HG02678 (cell line): ENCODE data around the gene FSTL4.
A peak's percentile ranks its signal among the peaks of the same experiment; 100 is the strongest.
"Not testable (repeated sequence)": the region's sequence is repeated elsewhere in the genome, so short reads cannot be mapped to it uniquely, and the experiment has no call there.

Source experiments
- ATAC-seq: cut with Tn5 transposase; IDR thresholded peaks from one replicate; pipeline ENCODE4 v1.9.1; 2021; ENCODE audit warnings: mild to moderate bottlenecking, moderate library complexity; ENCODE audit not compliant: unreplicated experiment

FSTL4 gene

GRCh38 chr5:133409210-133409674, 203.1 kb downstream of the FSTL4 start:
- no peak for ATAC-seq

DNA sequence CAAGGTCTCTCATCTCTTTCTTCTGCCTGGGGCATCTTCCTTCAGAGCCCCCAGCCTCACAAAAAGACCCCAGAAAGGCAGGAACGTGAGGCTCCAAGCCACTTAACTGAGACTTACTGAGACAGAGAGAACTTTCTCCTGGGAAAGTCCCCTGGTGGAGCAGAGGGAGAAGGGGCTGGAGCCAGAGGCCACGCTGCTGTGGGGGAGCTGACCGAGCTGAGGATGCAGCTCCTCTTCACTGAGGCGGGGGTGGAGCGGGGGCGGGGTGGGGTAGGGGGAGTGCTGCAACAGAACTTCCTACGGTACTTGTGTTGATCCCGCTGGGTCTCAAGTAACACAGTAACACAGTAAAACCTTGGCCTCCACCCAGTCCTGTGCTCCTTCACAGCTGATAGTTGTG, 204.0 kb downstream of the FSTL4 start:
- no peak for ATAC-seq

DNA sequence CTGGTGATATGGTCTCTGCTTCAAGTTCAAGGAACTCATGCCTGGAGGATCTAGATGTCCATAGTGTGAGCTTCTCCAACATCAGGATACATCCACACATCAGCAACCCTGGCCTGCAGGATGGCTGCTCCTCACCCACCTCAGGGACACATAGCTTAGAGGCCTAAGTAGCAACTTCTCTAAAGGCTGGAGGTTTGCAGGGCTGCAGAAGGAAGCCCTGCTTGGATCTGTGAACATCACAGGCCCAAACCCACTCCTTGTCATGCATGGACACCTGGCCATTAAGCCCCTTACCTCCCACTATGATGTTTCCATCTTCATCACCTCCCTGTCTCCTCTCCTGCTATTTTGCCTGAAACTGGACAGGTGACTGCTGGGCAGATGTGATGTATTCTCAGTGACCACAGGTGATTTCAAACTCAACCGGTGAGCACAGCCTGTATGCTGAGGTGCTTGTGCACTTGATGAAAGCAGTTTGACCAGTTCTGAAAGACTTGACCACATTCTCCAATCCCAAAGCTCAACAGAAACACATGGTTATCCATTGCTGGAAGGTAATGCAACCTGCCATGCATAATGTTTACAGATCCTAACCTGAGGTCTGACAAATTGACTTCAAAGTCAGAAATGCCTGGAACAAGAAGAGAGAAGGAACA, 205.2 kb downstream of the FSTL4 start:
- no peak for ATAC-seq

DNA sequence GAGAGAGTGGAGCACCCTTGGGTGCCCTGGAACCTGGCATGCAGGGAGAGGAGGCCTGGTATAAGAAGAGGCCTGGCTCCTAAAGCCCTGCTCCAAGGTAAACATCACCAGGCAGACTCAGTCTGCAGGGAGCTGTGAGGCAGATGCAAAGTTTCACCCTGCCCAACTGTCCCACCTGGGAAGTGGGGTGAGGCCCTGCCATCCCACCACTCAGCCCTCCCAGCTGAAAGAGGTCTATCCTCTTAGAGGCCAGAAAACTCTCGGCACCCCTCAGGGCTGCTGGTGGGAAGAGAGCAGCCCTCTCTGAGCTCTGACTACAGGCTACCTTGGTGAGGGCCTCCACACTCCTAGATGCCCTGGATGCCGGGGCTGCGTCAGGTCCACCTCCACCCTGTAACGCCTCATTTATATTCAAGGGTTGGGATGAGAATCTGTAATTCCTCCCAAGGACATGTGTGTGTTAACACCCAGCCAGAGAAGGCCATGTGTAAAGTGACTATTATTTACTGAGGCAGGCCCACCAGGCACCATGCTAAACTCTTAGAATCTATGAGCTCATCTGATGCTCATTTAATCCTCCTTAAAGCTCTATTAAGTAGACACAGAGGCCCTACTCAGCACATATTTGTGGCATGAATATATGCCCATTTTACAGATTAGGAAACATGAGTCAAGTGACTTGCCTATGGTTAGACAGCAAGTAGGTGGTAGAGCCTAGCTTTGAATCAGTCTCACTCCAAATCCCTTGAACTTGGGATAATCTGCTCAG, 205.9 kb downstream of the FSTL4 start:
- ATAC-seq, result no peak

DNA sequence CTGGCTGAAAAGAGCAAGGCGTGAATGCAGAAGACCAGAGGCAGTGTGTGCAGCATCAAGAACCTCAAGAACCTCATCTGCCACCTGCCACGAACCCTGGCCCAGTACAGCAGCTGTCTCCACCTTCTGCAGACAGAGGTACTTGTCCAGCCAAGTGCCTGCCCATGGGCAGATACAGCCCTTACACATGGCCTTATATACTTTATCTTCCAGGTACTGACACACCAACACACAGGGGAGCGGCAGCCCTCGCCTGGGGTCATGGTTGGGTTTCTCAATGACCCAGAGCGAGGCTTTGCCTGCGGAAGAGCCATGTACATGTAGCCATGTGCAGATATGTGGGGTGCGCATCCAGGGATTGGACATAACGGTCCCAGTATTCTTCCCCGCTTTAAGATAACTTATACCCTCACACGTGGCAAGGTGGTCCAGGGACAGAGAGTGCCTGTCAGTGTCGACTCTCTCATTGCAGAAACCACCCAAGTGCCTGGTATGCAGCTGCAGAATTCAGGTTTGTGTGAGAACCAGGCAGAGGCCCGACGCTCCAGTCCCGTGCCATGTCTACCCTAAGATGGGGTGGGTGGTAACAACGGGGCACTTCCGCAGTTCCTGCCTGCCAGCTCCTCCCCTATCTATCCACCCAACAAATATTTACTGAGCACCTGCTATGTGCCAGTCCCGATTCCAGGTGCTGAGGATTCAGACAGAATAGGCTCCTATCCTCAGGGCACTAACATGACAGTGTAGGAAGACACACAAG, 206.9 kb downstream of the FSTL4 start:
- no peak for ATAC-seq

DNA sequence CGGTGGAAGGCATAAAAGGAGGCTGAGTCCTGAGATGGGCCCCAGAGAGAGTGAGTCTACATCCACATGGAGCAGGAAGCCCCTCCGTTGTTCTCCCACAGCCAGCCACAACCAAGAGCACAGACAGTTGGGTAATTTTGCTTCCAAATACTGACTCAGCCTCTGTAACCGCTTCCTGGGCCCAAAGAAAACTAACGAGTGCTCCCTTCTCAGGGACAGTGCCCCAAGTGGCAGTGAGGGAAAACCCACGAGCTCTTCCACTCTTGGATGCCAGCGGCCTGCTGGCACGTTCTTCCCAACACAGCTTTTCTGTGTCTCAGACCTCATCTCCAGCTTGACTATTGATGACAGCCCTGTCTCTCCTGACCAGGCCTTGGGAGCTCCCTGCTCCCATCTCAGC, 207.6 kb downstream of the FSTL4 start:
- ATAC-seq, result no peak

- no peak for ATAC-seq
These were observed 208.5 kb downstream of the FSTL4 start for GRCh38 chr5:133403741-133404364.

GRCh38 chr5:133402775-133403174, 209.6 kb downstream of the FSTL4 start:
- no peak for ATAC-seq

DNA sequence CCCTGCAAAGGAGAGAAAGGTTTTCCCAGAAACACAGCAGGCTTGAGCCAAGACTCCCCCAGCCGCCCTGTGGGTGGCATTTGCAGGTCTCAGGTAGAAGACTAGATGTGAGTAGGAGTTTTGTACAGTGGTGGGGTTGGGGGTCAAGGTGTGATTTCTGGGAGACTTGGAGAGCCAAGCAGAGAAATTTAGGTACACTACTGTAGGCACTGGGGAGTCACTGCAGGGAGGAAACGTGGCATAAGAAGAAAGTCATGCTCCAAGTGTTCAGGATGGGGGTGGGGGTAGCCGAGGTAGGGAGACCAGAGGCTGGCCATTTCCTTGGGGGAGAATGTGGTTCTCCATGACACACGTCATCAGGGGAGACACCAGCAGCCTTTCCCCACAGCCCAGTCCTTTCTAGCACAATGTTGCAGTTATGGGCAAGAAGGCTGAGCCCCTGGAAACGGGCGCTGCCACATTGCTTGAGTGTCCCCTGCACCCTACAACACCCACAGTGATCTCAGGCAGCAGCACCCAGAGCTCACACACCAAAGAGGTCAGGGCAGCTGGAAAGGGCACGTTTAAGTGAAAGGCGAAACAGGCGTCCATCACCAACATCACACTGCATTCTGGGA, 210.5 kb downstream of the FSTL4 start:
- no peak for ATAC-seq

DNA sequence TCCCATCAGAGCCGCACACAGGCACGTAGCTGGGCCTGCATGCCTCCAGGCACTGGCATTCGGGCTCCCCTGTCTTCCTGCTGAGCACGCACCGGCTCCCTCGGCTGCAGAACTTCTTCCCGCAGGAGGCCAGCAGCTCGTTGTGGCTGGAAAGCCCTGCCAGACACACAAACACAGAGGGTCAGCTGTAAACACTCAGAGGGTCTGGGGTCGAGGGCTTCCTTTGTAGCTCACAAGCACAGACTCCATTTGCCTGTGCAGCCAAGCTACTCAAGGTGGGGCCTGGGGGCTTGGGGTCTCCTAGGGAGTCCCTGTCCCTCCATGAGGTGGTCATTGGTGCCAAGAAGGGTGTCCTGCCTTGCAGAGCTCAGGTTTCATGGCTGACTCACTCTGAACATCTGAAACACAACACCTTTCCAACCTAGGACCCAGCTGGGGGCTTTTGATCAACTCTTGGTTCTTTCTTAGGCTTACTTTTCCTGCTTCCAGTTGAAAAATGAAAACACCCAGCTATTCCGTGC, 211.4 kb downstream of the FSTL4 start:
- ATAC-seq, result no peak

DNA sequence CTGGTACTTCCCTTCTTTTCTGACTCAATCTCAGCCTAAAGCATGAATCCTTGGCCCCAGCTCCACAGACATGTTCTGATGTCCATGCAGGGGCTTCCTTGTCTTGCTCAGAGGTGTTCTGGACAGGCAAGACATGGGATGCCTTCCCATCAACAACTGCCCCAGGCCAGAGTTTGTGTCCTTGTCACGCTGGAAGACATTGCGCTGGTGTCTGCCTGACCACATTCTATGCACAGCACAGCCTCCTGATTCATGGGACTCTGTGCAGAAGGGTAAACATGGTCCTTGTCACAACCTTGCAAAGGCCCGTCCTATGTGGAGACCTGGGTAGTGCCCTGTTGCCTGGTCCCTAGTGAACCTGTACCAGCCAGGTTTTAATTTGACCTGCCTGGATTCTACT, 212.2 kb downstream of the FSTL4 start:
- no peak for ATAC-seq

DNA sequence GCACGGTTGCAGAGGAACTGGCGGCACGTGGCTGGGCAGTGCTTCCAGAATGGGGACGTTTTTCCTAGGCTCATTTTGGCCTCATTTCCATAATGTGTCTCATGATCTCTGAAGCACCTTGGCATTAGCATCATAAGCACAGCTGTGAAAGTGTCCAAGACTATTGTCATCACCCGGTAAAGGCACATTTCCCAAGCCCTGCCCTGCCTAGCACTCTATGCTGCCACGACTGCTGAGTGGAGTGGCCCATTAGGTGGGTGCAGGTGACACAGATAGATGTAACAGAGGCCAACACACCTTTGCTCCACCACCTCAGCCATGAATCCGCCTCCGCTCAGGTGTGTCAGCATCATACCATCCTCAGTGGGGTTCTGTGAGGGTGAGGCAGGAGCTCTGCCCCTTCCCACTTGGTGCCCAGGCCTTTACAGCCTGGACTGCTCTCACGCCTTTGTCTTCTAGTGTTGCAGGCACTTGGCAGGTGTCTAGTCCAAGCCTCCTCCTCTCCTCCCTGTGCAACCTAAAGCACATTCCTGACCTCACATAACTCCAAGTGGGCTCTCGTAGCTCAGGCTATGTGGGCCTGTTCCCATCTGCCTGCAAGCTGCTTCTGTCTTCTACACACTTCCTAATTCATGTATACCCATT, 213.0 kb downstream of the FSTL4 start:
- ATAC-seq, result no peak

- peak; percentile 73 for ATAC-seq
These were observed 213.7 kb downstream of the FSTL4 start for GRCh38 chr5:133398646-133399101.

- ATAC-seq, result no peak
These were observed 214.2 kb downstream of the FSTL4 start for GRCh38 chr5:133397990-133398645.

DNA sequence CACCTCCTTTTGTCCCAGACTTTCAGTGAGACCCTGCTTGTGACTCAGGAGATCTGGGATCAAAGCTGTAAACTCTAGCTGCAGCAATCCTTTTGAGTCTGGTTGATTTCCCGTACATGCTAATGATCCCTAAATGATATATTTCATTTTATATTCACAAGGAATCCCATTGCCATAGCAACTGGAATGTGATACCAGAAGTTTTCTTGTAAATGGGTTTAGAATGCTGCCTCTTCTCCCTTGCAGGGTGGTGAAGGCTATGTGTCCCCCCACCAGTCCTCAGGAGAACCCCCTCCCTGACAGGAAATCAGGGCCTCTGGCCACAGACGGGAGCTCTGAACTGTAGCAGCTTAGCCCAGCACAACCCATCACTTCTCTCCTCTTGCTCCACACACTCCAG, 215.0 kb downstream of the FSTL4 start:
- no peak for ATAC-seq

DNA sequence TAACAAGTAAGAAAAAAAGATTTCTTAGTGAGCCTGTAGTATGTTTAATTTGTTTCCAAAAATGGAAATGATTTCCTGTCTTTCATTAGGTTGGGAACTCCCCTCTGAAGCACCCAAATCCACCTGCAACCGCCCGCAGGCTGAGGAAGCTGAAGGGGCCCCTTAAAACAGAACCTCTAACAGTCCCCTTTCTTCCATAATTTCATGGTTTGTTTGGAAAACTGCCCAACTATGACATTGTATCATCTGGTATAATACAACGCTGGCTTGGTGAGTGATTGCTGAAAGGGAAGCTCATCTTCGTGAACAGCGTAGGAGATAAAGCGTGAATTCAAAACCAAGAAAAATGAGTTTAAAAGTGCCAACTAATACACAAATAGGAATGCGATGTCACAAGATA, 215.5 kb downstream of the FSTL4 start:
- ATAC-seq, result no peak

- no peak for ATAC-seq
These were observed 216.1 kb downstream of the FSTL4 start for GRCh38 chr5:133396187-133396741.

DNA sequence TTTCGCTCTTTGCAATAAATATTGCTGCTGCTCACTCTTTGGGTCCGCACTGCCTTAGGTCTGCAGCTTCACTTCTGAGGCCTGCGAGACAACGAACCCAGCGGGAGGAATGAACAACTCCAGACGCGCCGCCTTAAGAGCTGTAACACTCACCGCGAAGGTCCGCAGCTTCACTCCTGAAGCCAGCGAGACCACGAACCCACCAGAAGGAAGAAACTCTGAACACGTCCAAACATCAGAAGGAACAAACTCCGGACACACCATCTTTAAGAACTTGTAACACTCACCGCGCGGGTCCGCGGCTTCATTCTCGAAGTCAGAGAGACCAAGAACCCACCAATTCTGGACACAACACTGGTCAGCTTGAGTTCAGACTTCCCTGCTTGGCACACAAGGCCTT, 217.1 kb downstream of the FSTL4 start:
- ATAC-seq, result not testable (repeated sequence)

DNA sequence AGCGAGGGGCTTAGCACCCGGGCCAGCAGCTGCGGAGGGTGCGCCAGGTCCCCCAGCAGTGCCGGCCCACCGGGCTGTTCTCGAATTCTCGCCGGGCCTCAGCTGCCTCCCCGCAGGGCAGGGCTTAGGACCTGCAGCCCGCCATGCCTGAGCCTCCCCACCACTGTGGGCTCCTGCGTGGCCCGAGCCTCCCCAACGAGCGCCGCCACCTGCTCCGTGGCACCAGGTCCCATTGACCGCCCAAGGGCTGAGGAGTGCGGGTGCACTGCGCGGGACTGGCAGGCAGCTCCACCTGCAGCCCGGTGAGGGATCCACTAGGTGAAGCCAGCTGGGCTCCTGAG, 217.9 kb downstream of the FSTL4 start:
- ATAC-seq, result not testable (repeated sequence)
